H1 (cell line): ENCODE measurements around the gene SIRPB1. TPM values are rescaled to one million over a fixed set of nuclear protein-coding genes. Genes with fewer than 3 reads are reported as not detected.
A peak's percentile ranks its signal among the peaks of the same experiment; 100 is the strongest.

ENCODE experiments used
- CTCF ChIA-PET: fragments of 300-600 bp; sonication (Branson Sonifier 250); formaldehyde crosslinking; loops from one replicate; lab custom pipeline; 2021; ENCODE audit not compliant: partially characterized antibody; lab: Charles Lee
- POLR2A ChIA-PET: fragments of 300-600 bp; sonication (Branson Sonifier 250); formaldehyde crosslinking; loops from one replicate; lab custom pipeline; 2021; ENCODE audit warnings: inconsistent platforms; ENCODE audit not compliant: partially characterized antibody; lab: Charles Lee
- DNase-seq, 2 experiments: peaks; one replicate each; pipeline versions ENCODE4 v3.0.0 to v3.0.0-alpha.2; 2010 to 2022; ENCODE audit warnings: low spot score in 2 of 2, low read depth in 1 of 2, mixed read lengths in 1 of 2
- FAIRE-seq: peaks from 2 replicates; lab custom pipeline; 2011; peaks lifted over from hg19 to GRCh38; lab: Jason Lieb, UNC
- H2AFZ ChIP-seq: 2 replicates; pipeline ENCODE4 v1.8.1; 2012; ENCODE audit warnings: low read length, inconsistent platforms
- H2AK5ac ChIP-seq: 2 replicates; pipeline ENCODE4 v1.6.1; 2013; ENCODE audit warnings: low read depth, low read length
- H2BK120ac ChIP-seq: replicated peaks from 2 replicates; pipeline ENCODE3; 2013; ENCODE audit warnings: low read depth, low read length, inconsistent platforms
- H2BK12ac ChIP-seq: 2 replicates; pipeline ENCODE4 v1.6.1; 2013; ENCODE audit warnings: low read depth, low read length
- H2BK15ac ChIP-seq: 2 replicates; pipeline ENCODE4 v1.6.1; 2013; ENCODE audit warnings: low read length
- H2BK20ac ChIP-seq: 2 replicates; pipeline ENCODE4 v1.6.1; 2013; ENCODE audit warnings: low read length
- H2BK5ac ChIP-seq: 2 replicates; pipeline ENCODE4 v1.6.1; 2013; ENCODE audit warnings: low read depth, low read length
- H3K14ac ChIP-seq: 2 replicates; pipeline ENCODE4 v1.6.1; 2013; ENCODE audit warnings: inconsistent platforms; ENCODE audit not compliant: insufficient read length
- H3K18ac ChIP-seq: 2 replicates; pipeline ENCODE4 v1.6.1; 2013; ENCODE audit warnings: low read length; ENCODE audit errors: extremely low read depth
- H3K23ac ChIP-seq: 2 replicates; pipeline ENCODE4 v1.6.1; 2013; ENCODE audit warnings: inconsistent platforms; ENCODE audit not compliant: insufficient read length
- H3K23me2 ChIP-seq: 2 replicates; pipeline ENCODE4 v1.6.1; 2013; ENCODE audit warnings: low read depth, low read length
- H3K27ac ChIP-seq: 2 replicates; pipeline ENCODE4 v1.6.1; 2011; ENCODE audit warnings: low read depth, low read length, inconsistent platforms
- H3K27me3 ChIP-seq, 4 experiments: replicated peaks in 1 of 4; 1 replicate in 1 of 4; 2 replicates in 3 of 4; pipeline versions ENCODE4 v1.6.1 to v1.8.1; 2011 to 2013; ENCODE audit warnings: low read length in 3 of 4, mild to moderate bottlenecking in 3 of 4, inconsistent platforms in 2 of 4, mixed read lengths in 2 of 4, moderate library complexity in 1 of 4; ENCODE audit not compliant: control insufficient read depth in 3 of 4, insufficient read depth in 3 of 4; ENCODE audit errors: extremely low read depth in 1 of 4
- H3K36me3 ChIP-seq, 4 experiments: 2 replicates each; pipeline versions ENCODE4 v1.6.1 to v1.8.1; 2011 to 2013; ENCODE audit warnings: mild to moderate bottlenecking in 4 of 4, low read length in 3 of 4, moderate library complexity in 2 of 4, control low read depth in 1 of 4, inconsistent platforms in 1 of 4; ENCODE audit not compliant: insufficient read depth in 4 of 4, control insufficient read depth in 2 of 4
- H3K4ac ChIP-seq: replicated peaks from 2 replicates; pipeline ENCODE3; 2013; ENCODE audit warnings: low read length, low read depth, mixed read lengths, inconsistent platforms; ENCODE audit not compliant: insufficient read length
- H3K4me1 ChIP-seq, 4 experiments: replicated peaks in 1 of 4; 1 replicate in 1 of 4; 2 replicates in 3 of 4; pipeline versions ENCODE4 v1.6.1 to v1.8.1; 2011 to 2013; ENCODE audit warnings: low read length in 3 of 4, inconsistent platforms in 2 of 4, mixed read lengths in 1 of 4; ENCODE audit not compliant: insufficient read depth in 4 of 4, control insufficient read depth in 3 of 4
- H3K4me2 ChIP-seq, 2 experiments: 2 replicates each; pipeline versions ENCODE4 v1.6.1 to v1.8.1; 2011 to 2013; ENCODE audit warnings: low read depth in 2 of 2, low read length in 2 of 2, control low read depth in 1 of 2, inconsistent platforms in 1 of 2, mild to moderate bottlenecking in 1 of 2; ENCODE audit not compliant: insufficient read depth in 1 of 2
- H3K4me3 ChIP-seq, 4 experiments: fragments of 200-600, 300-600 bp in 1 of 4; sonication (generic), shearing (Covaris generic), sonication (Bioruptor Twin) in 1 of 4; 2 replicates each; pipeline versions ENCODE4 v1.5.1 to v1.8.1; 2011 to 2016; ENCODE audit warnings: low read length in 4 of 4, low read depth in 3 of 4, control low read depth in 2 of 4, inconsistent platforms in 2 of 4, mild to moderate bottlenecking in 2 of 4, mixed read lengths in 1 of 4, moderate library complexity in 1 of 4; ENCODE audit not compliant: insufficient read depth in 2 of 4; ENCODE audit errors: extremely low read depth in 1 of 4
- H3K56ac ChIP-seq: replicated peaks from 2 replicates; pipeline ENCODE3; 2013; ENCODE audit warnings: low read depth, mild to moderate bottlenecking, mixed read lengths, low read length, inconsistent platforms; ENCODE audit not compliant: insufficient read length
- H3K79me1 ChIP-seq: 2 replicates; pipeline ENCODE4 v1.6.1; 2013; ENCODE audit warnings: low read depth, low read length, control low read depth
- H3K79me2 ChIP-seq, 2 experiments: 2 replicates each; pipeline versions ENCODE4 v1.6.1 to v1.8.1; 2012 to 2013; ENCODE audit warnings: low read length in 2 of 2, mild to moderate bottlenecking in 2 of 2, inconsistent platforms in 1 of 2; ENCODE audit not compliant: insufficient read depth in 2 of 2, control insufficient read depth in 1 of 2
- H3K9ac ChIP-seq, 4 experiments: replicated peaks in 1 of 4; 1 replicate in 1 of 4; 2 replicates in 3 of 4; pipeline versions ENCODE4 v1.6.1 to v1.8.1; 2011 to 2013; ENCODE audit warnings: low read depth in 3 of 4, low read length in 3 of 4, control low read depth in 2 of 4, mild to moderate bottlenecking in 2 of 4, moderate library complexity in 2 of 4, inconsistent platforms in 1 of 4; ENCODE audit errors: extremely low read depth in 1 of 4
- H3K9me3 ChIP-seq, 2 experiments: 2 replicates each; pipeline versions ENCODE4 v1.6.1 to v1.8.1; 2012 to 2013; ENCODE audit warnings: mild to moderate bottlenecking in 2 of 2, moderate library complexity in 2 of 2, control low read depth in 1 of 2, inconsistent platforms in 1 of 2, low read depth in 1 of 2, low read length in 1 of 2, mixed read lengths in 1 of 2; ENCODE audit not compliant: insufficient read depth in 2 of 2
- H4K20me1 ChIP-seq, 2 experiments: replicated peaks in 1 of 2; 2 replicates each; pipeline versions ENCODE3 to v1.8.1; 2011 to 2013; ENCODE audit warnings: inconsistent platforms in 2 of 2, low read length in 2 of 2, mild to moderate bottlenecking in 1 of 2; ENCODE audit not compliant: insufficient read depth in 2 of 2, control insufficient read depth in 1 of 2
- H4K5ac ChIP-seq: 2 replicates; pipeline ENCODE4 v1.6.1; 2013; ENCODE audit warnings: low read length, low read depth, mixed read lengths, inconsistent platforms; ENCODE audit not compliant: insufficient read length
- H4K8ac ChIP-seq: 2 replicates; pipeline ENCODE4 v1.8.0; 2013; ENCODE audit warnings: mild to moderate bottlenecking, moderate library complexity, low read length, inconsistent platforms; ENCODE audit not compliant: insufficient read depth; ENCODE audit errors: extremely low read depth
- H4K91ac ChIP-seq: replicated peaks from 2 replicates; pipeline ENCODE3; 2013; ENCODE audit warnings: low read length, mixed read lengths, inconsistent platforms; ENCODE audit not compliant: insufficient read length
- ATF3 ChIP-seq: IDR thresholded peaks from 2 replicates; pipeline ENCODE4 v1.6.1; 2011; ENCODE audit warnings: low read depth, mild to moderate bottlenecking, low read length; ENCODE audit not compliant: insufficient read depth
- CTCF ChIP-seq, 3 experiments: IDR thresholded peaks; 1 replicate in 2 of 3; 2 replicates in 1 of 3; pipeline versions ENCODE4 v1.5.1 to v1.6.1; 2011; ENCODE audit warnings: low read length in 3 of 3, mild to moderate bottlenecking in 3 of 3, inconsistent platforms in 2 of 3, low read depth in 1 of 3, moderate library complexity in 1 of 3; ENCODE audit not compliant: insufficient read depth in 1 of 3; ENCODE audit errors: control extremely low read depth in 1 of 3
- EP300 ChIP-seq, 2 experiments: IDR thresholded peaks; 1 replicate in 1 of 2; 2 replicates in 1 of 2; pipeline ENCODE4 v1.6.1; 2011 to 2012; ENCODE audit warnings: low read depth in 2 of 2, low read length in 2 of 2, mild to moderate bottlenecking in 2 of 2, borderline replicate concordance in 1 of 2, inconsistent platforms in 1 of 2, moderate library complexity in 1 of 2
- KDM1A ChIP-seq: fragments of 200-600, 300-600 bp; sonication (generic); IDR thresholded peaks from 2 replicates; pipeline ENCODE4 v1.7.1; 2016; ENCODE audit warnings: mild to moderate bottlenecking, low read length, borderline replicate concordance
- WGBS, 2 experiments: shearing (Covaris generic) in 1 of 2; methylation state at CpG; one replicate each; pipeline versions ENCODE4 v1.1.6 to v1.1.7; 2013 to 2015; ENCODE audit warnings: low lambda C conversion rate in 2 of 2, mixed read lengths in 2 of 2, inconsistent platforms in 1 of 2, low coverage in 1 of 2, missing lambda C conversion rate in 1 of 2; ENCODE audit not compliant: insufficient replicate concordance in 2 of 2, insufficient coverage in 1 of 2, insufficient read length in 1 of 2; ENCODE audit errors: extremely low coverage in 1 of 2, missing lambda C conversion rate in 1 of 2; 5-methylcytosine and 5-hydroxymethylcytosine counted together
- polyA plus RNA-seq, 7 experiments: library from polyadenylated mRNA; depleted of rRNA in 3 of 7; stranded (reverse) in 5 of 7; unstranded in 2 of 7; fragments of >200 nt in 5 of 7; fragments of 200-250 nt in 2 of 7; gene quantifications; 1 replicate in 5 of 7; 2 replicates in 1 of 7; 4 replicates in 1 of 7; pipeline versions ENCODE4 v1.2.1 to v1.2.3, GENCODE V29; 2011 to 2013; ENCODE audit warnings: missing spikeins in 2 of 7, mixed read lengths in 2 of 7
- total RNA-seq: library from RNA; stranded (reverse); fragmentation: NEBNext Ultra II Directional; extraction: Animal tissue kit (Norgen Biotek cat#: 25700); gene quantifications from 2 replicates; pipeline ENCODE4 v1.2.1, GENCODE V29; 2021

Gene SIRPB1
- total and polyA plus RNA-seq, 2 of the 8 experiments (the other 6 are each of a cell fraction or from before 2014, with no cell fraction given) = 0.14 to 0.99 TPM

GRCh38 chr20:1631309-1632151 is 11.7 kb upstream of the SIRPB1 start:
- DNase-seq (no peak), FAIRE-seq (no peak)
- H4K5ac ChIP-seq = no peak overlapping the region
- no peaks in the 10 kb centered on the region for H3K27me3 ChIP-seq
- no peak overlapping the region; the same call in 1 of the 2 replicates for H2BK15ac ChIP-seq
- H3K9me3 ChIP-seq = no peaks in the 10 kb centered on the region
- H2BK5ac ChIP-seq = no peak overlapping the region
- no peaks in the 10 kb centered on the region for H4K20me1 ChIP-seq
- H4K91ac ChIP-seq = no peak overlapping the region
- no peak for TF ChIP-seq CTCF (IDR thresholded peaks at IDR 0.05; ENCODE audit: control extremely low read depth in 1 of 3, insufficient read depth in 1 of 3, low read depth in 1 of 3, low read length in 3 of 3)
- TF ChIP-seq EP300 (IDR thresholded peaks at IDR 0.05; ENCODE audit: borderline replicate concordance in 1 of 2, low read depth in 2 of 2, low read length in 2 of 2) = no peak
- TF ChIP-seq KDM1A = no peak
- no peak for TF ChIP-seq ATF3
- no peak overlapping the region for H3K27ac ChIP-seq
- H3K4me3 ChIP-seq = no peak overlapping the region
- peaks cover 0 to 9% (median 4%) of the 10 kb centered on the region in 4 experiments; a peak in 4 of 7 replicates for H3K4me1 ChIP-seq
- H3K14ac ChIP-seq = no peak overlapping the region
- H2BK20ac ChIP-seq = peak overlapping the region; percentile 92; the same call in 1 of the 2 replicates
- no peak overlapping the region for H3K23ac ChIP-seq
- H4K8ac ChIP-seq = 0 out of 2 replicates have a peak overlapping the region, but pooled peaks have one; percentile 22
- H2AFZ ChIP-seq = peak overlapping the region; percentile 90
- no peak overlapping the region for H3K4ac ChIP-seq
- ChIA-PET CTCF (interaction anchor here (1.1 to 1.6 kb wide), 4 partner anchors 35 to 128 kb away, joined by 3 read pairs; no protein-coding TSS in a partner anchor), POLR2A (interaction anchor here (0.6 to 0.9 kb wide), 2 partner anchors 8 to 221 kb away, joined by 3 read pairs; no protein-coding TSS in a partner anchor)
- H3K36me3 ChIP-seq = no peaks in the 10 kb centered on the region
- 70% methylated on average over 9 of the region's 9 CpGs; no CpG with 5 or more reads in 1 of the 2 experiments for WGBS, 2 experiments
- H3K4me2 ChIP-seq = no peak overlapping the region
- H2AK5ac ChIP-seq = no peak overlapping the region
- H2BK12ac ChIP-seq = no peak overlapping the region; the same call in 1 of the 2 replicates
- H3K18ac ChIP-seq = no peak overlapping the region; the same call in 1 of the 2 replicates
- no peaks in the 10 kb centered on the region for H3K23me2 ChIP-seq
- no peaks in the 10 kb centered on the region for H3K79me2 ChIP-seq
- H3K79me1 ChIP-seq = no peaks in the 10 kb centered on the region
- H3K56ac ChIP-seq = no peak overlapping the region
- H3K9ac ChIP-seq = no peak overlapping the region
- no peak overlapping the region for H2BK120ac ChIP-seq
